ENCODE data around the gene RABGAP1. TPM values are rescaled to one million over a fixed set of nuclear protein-coding genes. Genes with fewer than 3 reads are reported as not detected.

RABGAP1 gene
- total and polyA plus RNA-seq, 10 of the 15 experiments (the other 5 are each of a cell fraction or from before 2014, with no cell fraction given), result 2.6 to 31.6 (median 12.5) TPM

DNA sequence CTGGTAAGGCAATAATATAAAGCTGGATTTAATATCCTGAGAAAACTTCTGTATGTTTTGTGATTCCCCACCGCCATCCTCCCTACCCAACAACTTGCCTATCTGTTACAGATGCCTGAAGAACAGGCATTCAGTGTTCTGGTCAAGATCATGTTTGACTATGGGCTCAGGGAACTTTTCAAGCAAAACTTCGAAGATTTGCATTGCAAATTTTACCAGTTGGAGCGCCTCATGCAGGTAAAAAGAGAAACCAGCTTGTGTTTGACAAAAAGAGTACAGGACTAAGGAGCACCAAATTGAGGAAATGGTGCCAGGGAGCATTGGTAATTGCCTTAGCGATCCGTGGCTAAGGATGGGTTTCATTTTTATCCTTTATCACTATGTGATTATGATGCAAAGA, 132.6 kb downstream of the RABGAP1 start:
- Histone ChIP-seq H2AFZ (ENCODE audit: control insufficient read depth, low read depth, low read length) (no peak overlapping the region), H3K4me3 (no peak overlapping the region), H3K79me2 (ENCODE audit: control insufficient read depth, insufficient read depth, low read length) (no peaks in the 10 kb centered on the region), H3K27me3 (replicated peaks in 1 of 2; ENCODE audit: control insufficient read depth in 2 of 2, insufficient read depth in 2 of 2, low read length in 1 of 2) (no peaks in the 10 kb centered on the region), H3K36me3 (ENCODE audit: control insufficient read depth in 2 of 2, insufficient read depth in 2 of 2, low read length in 1 of 2) (peaks cover 0 to 17% of the 10 kb centered on the region in 2 experiments; a peak in 3 of 4 replicates), H3K27ac (ENCODE audit: control insufficient read depth, insufficient read depth) (no peak overlapping the region), H3K4me1 (ENCODE audit: control insufficient read depth, insufficient read depth, low read length) (peaks cover 5% of the 10 kb centered on the region; the same call in 1 of the 2 replicates), H3K9ac (ENCODE audit: control insufficient read depth, insufficient read depth, low read length) (no peak overlapping the region), H3K9me3 (replicated peaks; ENCODE audit: control insufficient read depth, insufficient read depth, low read length) (no peaks in the 10 kb centered on the region), H3K4me2 (ENCODE audit: control insufficient read depth, insufficient read depth) (no peak overlapping the region), H4K20me1 (ENCODE audit: control insufficient read depth, insufficient read depth) (no peaks in the 10 kb centered on the region)
- FAIRE-seq (no peak), DNase-seq (ENCODE audit: low read depth, low spot score) (no peak), ATAC-seq (peak; percentile 21)
- RAD21 ChIA-PET (ENCODE audit: unreplicated experiment), result interaction anchor here (1.0 to 4.0 kb wide), 2 partner anchors 270 to 276 kb away, joined by 3 to 13 read pairs; no protein-coding TSS in a partner anchor
- POLR2A ChIA-PET, result interaction anchor here (0.6 kb wide), 3 partner anchors 19 to 218 kb away, joined by 3 to 12 read pairs (median 3); no protein-coding TSS in a partner anchor
- in situ Hi-C loops (cut with MboI), result no loop called here
- CTCF ChIA-PET, result interaction anchor here (1.1 to 5.4 kb wide), 2 partner anchors 186 to 276 kb away, joined by 3 to 38 read pairs; no protein-coding TSS in a partner anchor
- WGBS (ENCODE audit: insufficient coverage, insufficient replicate concordance, low lambda C conversion rate, missing lambda C conversion rate), result 15% methylated on average over 5 of the region's 5 CpGs
- intact Hi-C loops (cut with micrococcal nuclease; ENCODE audit: unreplicated experiment), result no loop called here
- SMC1A ChIA-PET (ENCODE audit: uncharacterized antibody, unreplicated experiment), result interaction anchor here (0.9 to 3.9 kb wide), 6 partner anchors 17 to 276 kb away, joined by 3 to 22 read pairs (median 4); no protein-coding TSS in a partner anchor
- TF ChIP-seq, protein P1, sequence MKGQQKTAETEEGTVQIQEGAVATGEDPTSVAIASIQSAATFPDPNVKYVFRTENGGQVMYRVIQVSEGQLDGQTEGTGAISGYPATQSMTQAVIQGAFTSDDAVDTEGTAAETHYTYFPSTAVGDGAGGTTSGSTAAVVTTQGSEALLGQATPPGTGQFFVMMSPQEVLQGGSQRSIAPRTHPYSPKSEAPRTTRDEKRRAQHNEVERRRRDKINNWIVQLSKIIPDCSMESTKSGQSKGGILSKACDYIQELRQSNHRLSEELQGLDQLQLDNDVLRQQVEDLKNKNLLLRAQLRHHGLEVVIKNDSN (IDR thresholded peaks at IDR 0.05; ENCODE audit: borderline replicate concordance, extremely low read length, insufficient read depth, low read depth, low read length), result no peak
- TF ChIP-seq POLR2AphosphoS2 (IDR thresholded peaks at IDR 0.05; ENCODE audit: low read depth, low read length) (no peak), TCF3 (IDR thresholded peaks at IDR 0.05; ENCODE audit: borderline replicate concordance, insufficient read depth, low read depth, low read length) (no peak), KAT2A (conservative IDR thresholded peaks at IDR 0.05; ENCODE audit: control insufficient read depth, low read depth, low read length) (no peak), NR2C1 (IDR thresholded peaks at IDR 0.05) (no peak), TARDBP (IDR thresholded peaks at IDR 0.05; ENCODE audit: borderline replicate concordance) (no peak), MTA2 (IDR thresholded peaks at IDR 0.05; ENCODE audit: low read depth) (no peak), FOXM1 (IDR thresholded peaks at IDR 0.05; ENCODE audit: low read depth, low read length) (no peak), MYC (IDR thresholded peaks at IDR 0.05; ENCODE audit: insufficient read depth, insufficient read length, insufficient replicate concordance, low read length, severe bottlenecking) (no peak), BHLHE40 (IDR thresholded peaks at IDR 0.05; ENCODE audit: borderline replicate concordance in 1 of 2, low read depth in 2 of 2, low read length in 1 of 2) (no peak), PAX5 (IDR thresholded peaks at IDR 0.05; ENCODE audit: borderline replicate concordance, low read depth, low read length) (no peak), GATAD2B (conservative IDR thresholded peaks at IDR 0.05; ENCODE audit: low read depth) (no peak), RCOR1 (conservative IDR thresholded peaks at IDR 0.05; ENCODE audit: low read depth, low read length) (no peak)
- TF ChIP-seq, protein P2, sequence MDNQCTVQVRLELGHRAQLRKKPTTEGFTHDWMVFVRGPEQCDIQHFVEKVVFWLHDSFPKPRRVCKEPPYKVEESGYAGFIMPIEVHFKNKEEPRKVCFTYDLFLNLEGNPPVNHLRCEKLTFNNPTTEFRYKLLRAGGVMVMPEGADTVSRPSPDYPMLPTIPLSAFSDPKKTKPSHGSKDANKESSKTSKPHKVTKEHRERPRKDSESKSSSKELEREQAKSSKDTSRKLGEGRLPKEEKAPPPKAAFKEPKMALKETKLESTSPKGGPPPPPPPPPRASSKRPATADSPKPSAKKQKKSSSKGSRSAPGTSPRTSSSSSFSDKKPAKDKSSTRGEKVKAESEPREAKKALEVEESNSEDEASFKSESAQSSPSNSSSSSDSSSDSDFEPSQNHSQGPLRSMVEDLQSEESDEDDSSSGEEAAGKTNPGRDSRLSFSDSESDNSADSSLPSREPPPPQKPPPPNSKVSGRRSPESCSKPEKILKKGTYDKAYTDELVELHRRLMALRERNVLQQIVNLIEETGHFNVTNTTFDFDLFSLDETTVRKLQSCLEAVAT (IDR thresholded peaks at IDR 0.05), result no peak
- BruUV-seq (replicated peaks), result no TSS peak
